T-helper 1 cell treated with Interleukin-12 subunit alpha and Interleukin-12 subunit beta and Interleukin-4 antibody, amounts not matched to agents 30 μg/mL and 1 μg/mL, for 36 hours (primary cell): ENCODE results near the gene PGPEP1.
A peak's percentile ranks its signal among the peaks of the same experiment; 100 is the strongest.
"Not testable (repeated sequence)": the region's sequence is repeated elsewhere in the genome, so short reads cannot be mapped to it uniquely, and the experiment has no call there.

Source experiments
- H3K27ac Mint-ChIP-seq: one replicate; pipeline ENCODE4 v1.8.0; 2021; ENCODE audit warnings: mild to moderate bottlenecking, mixed read lengths
- H3K27me3 Mint-ChIP-seq: one replicate; pipeline ENCODE4 v1.8.0; 2021; ENCODE audit warnings: low read depth, mixed read lengths
- H3K36me3 Mint-ChIP-seq: one replicate; pipeline ENCODE4 v1.8.0; 2021; ENCODE audit warnings: low read depth, mixed read lengths
- H3K4me1 Mint-ChIP-seq: one replicate; pipeline ENCODE4 v1.8.0; 2021; ENCODE audit warnings: low read depth, mixed read lengths
- H3K4me3 Mint-ChIP-seq: one replicate; pipeline ENCODE4 v1.8.0; 2021; ENCODE audit warnings: mild to moderate bottlenecking, moderate library complexity, mixed read lengths
- H3K9me3 Mint-ChIP-seq: one replicate; pipeline ENCODE4 v1.8.0; 2021; ENCODE audit warnings: mixed read lengths

Gene PGPEP1

GRCh38 chr19:18392417-18392816, 52.0 kb downstream of the PGPEP1 start:
- H3K27ac Mint-ChIP-seq: no peak overlapping the region
- no peaks in the 10 kb centered on the region for H3K36me3 Mint-ChIP-seq
- H3K27me3 Mint-ChIP-seq: peaks cover 56% of the 10 kb centered on the region
- H3K4me3 Mint-ChIP-seq: no peak overlapping the region
- H3K4me1 Mint-ChIP-seq: peaks cover 6% of the 10 kb centered on the region
- no peaks in the 10 kb centered on the region for H3K9me3 Mint-ChIP-seq

- Mint-ChIP-seq H3K4me3 (no peak overlapping the region), H3K36me3 (no peaks in the 10 kb centered on the region), H3K27me3 (peaks cover 55% of the 10 kb centered on the region), H3K27ac (no peak overlapping the region), H3K9me3 (no peaks in the 10 kb centered on the region), H3K4me1 (peaks cover 2% of the 10 kb centered on the region)
These were observed 52.5 kb downstream of the PGPEP1 start for GRCh38 chr19:18392926-18393325.

- Mint-ChIP-seq H3K4me3 (no peak overlapping the region), H3K27me3 (peaks cover 52% of the 10 kb centered on the region), H3K27ac (no peak overlapping the region), H3K36me3 (no peaks in the 10 kb centered on the region), H3K9me3 (no peaks in the 10 kb centered on the region), H3K4me1 (peaks cover 2% of the 10 kb centered on the region)
These were observed 53.4 kb downstream of the PGPEP1 start for GRCh38 chr19:18393836-18394235.

DNA sequence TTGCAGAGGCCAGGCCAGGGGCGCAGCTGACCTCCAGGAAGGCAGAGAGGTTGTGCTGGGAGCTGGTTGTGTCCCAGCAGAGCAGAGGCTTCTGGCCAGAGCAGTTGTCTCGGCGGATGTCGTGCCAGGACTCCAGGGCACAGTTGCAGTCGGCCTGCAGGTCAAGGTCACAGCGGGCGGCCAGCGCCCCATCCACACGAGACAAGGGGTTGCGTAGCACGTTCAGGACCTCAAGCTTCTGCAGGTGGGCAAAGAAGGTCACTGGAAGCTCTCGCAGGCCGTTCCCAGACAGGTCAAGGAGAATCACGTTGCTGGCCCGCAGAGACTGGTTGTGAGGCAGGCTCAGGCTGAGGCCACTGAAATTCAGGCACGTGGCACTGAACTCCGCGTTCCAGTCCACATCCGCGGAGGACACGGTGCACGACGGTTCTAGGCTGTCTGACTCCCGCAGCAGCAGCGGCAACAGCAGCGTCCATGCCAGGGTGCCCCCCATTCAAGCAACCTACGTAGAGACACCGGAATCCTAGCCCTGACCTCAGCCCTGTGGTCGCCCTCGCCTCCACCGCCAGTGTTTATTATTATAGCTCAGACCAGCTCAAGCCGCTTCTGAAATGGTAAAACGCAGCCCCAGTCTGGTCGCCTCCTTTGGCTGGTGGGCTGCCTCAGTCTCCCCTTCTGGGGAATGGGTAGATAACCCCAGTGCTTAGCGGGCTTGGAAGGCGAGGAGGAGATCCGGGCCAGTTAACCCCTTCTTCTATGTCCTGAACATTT, 56.3 kb downstream of the PGPEP1 start:
- no peaks in the 10 kb centered on the region for H3K9me3 Mint-ChIP-seq
- H3K27me3 Mint-ChIP-seq: peaks cover 31% of the 10 kb centered on the region
- no peaks in the 10 kb centered on the region for H3K36me3 Mint-ChIP-seq
- peaks cover 4% of the 10 kb centered on the region for H3K4me1 Mint-ChIP-seq
- no peak overlapping the region for H3K4me3 Mint-ChIP-seq
- no peak overlapping the region for H3K27ac Mint-ChIP-seq

DNA sequence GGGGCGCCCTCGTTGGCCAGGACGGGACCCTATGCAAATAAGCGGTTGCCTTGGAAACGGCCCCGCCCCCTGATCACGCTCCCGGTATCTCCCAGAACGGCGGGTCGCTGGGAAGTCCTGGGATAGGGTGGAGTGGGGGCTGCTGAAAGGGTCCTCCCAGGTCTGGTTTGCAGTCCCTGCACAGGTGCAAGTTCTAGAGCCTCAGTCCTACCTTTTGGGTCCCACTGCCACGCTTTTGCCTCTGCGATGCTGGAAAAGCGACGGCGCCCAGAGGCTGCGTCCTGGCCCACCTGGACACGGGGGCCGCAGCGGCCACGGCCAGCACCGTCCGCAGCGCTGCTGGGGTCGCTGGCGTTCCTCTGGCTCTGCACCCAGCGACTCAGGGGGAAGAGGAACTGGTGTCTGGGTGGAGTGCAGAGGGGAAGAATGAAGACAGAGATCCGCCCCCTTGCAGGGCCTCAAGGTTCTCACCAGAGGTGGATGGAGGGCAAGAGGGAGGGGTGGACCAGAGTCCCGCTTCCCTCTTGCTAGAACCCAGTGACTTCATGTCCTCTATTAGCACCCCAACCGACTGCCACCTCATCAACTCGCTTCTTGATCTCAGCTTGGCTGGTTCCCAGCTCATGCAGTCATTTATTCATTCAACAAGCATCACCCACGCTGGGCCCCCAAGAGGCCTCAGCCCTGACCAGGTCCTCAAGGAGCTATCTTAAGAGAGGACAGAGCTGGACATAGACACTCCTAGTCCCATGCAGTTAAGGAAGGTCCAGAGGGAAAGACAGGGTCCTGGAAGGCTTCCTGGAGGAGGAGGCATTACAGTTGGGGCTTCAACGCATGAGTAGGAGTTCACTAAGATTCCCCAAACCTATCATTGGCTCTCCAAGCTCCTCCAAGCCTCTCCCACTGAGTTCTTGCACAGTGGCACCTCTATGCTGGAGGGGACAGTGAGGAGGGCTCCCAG, 57.1 kb downstream of the PGPEP1 start, which contains the start of gene LRRC25:
Gene LRRC25 (minus strand): TSS at position 381 of the 961 bp plus-strand sequence. CDS start 659 bp downstream, outside the sequence.
- Mint-ChIP-seq H3K9me3 (no peaks in the 10 kb centered on the region), H3K4me3 (no peak within 1 kb of the TSS), H3K36me3 (no peaks in the 10 kb centered on the region), H3K4me1 (peaks cover 6% of the 10 kb centered on the region), H3K27ac (no peak within 1 kb of the TSS), H3K27me3 (peaks cover 27% of the 10 kb centered on the region)

GRCh38 chr19:18399008-18399407, 58.6 kb downstream of the PGPEP1 start:
- Mint-ChIP-seq H3K4me1 (peaks cover 6% of the 10 kb centered on the region), H3K9me3 (no peaks in the 10 kb centered on the region), H3K27ac (no peak overlapping the region), H3K27me3 (peaks cover 23% of the 10 kb centered on the region), H3K4me3 (no peak overlapping the region), H3K36me3 (no peaks in the 10 kb centered on the region)

GRCh38 chr19:18401580-18402112, 61.2 kb downstream of the PGPEP1 start:
- no peaks in the 10 kb centered on the region for H3K9me3 Mint-ChIP-seq
- peaks cover 13% of the 10 kb centered on the region for H3K27me3 Mint-ChIP-seq
- H3K27ac Mint-ChIP-seq: no peak overlapping the region
- H3K4me1 Mint-ChIP-seq: peaks cover 6% of the 10 kb centered on the region
- H3K4me3 Mint-ChIP-seq: no peak overlapping the region
- H3K36me3 Mint-ChIP-seq: no peaks in the 10 kb centered on the region

DNA sequence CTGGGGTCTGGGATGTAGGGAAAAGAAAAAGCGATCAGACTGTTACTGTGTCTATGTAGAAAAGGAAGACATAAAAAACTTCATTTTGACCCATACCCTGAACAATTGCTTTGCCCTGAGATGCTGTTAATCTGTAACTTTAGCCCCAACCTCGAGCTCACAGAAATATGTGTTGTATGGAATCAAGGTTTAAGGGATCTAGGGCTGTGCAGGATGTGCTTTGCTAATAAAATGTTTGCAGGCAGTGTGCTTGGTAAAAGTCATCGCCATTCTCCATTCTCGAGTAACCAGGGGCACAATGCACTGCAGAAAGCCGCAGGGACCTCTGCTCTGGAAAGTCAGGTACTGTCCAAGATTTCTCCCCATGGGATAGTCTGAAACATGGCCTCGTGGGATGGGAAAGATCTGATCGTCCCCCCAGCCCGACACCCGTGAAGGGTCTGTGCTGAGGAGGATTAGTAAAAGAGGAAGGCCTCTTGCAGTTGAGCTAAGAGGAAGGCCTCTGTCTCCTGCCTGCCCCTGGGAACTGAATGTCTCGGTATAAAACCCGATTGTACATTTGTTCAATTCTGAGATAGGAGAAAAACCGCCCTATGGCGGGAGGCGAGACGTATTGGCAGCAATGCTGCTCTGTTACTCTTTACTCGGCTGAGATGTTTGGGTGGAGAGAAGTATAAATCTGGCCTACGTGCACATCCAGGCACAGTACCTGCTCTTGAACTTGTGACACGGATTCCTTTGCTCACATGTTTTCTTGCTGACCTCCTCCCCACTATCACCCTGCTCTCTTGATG, 62.3 kb downstream of the PGPEP1 start:
- not testable (repeated sequence) for H3K4me1 Mint-ChIP-seq, H3K27ac Mint-ChIP-seq, H3K36me3 Mint-ChIP-seq, H3K9me3 Mint-ChIP-seq, H3K4me3 Mint-ChIP-seq, H3K27me3 Mint-ChIP-seq

DNA sequence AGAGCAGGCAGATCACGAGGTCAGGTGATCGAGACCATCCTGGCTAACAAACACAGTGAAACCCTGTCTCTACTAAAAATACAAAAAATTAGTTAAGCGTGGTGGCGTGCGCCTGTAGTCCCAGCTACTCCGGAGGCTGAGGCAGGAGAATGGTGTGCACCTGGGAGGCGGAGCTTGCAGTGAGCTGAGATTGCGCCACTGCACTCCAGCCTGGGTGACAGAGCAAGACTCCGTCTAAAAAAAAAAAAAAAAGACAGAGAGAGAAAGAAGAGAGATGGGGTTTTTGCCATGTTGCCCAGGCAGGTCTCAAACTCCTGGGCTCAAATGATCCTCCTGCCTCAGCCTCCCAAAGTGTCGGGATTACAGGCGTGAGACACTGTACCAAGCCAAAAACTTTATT, 65.4 kb downstream of the PGPEP1 start:
- H3K36me3 Mint-ChIP-seq, H3K4me1 Mint-ChIP-seq, H3K4me3 Mint-ChIP-seq, H3K27me3 Mint-ChIP-seq, H3K9me3 Mint-ChIP-seq, H3K27ac Mint-ChIP-seq: not testable (repeated sequence)

DNA sequence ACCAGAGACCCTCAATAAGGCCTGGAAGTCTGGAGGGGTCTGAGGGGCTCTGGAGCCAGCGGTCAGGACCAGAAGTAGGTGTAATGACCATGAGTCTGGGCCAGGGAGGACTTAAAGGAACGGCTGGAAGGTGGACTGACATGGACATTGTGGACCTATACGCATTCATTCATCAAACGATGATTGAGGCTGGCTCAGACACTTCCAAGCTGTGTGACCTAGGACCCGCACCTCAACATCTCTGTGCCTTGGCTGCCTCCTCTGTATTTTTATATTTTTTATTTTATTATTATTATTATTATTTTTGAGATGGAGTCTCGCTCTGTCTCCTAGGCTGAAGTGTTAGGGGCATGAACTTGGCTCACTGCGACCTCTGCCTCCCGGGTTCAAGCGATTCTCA, 66.4 kb downstream of the PGPEP1 start:
- no peak overlapping the region for H3K4me3 Mint-ChIP-seq
- no peaks in the 10 kb centered on the region for H3K36me3 Mint-ChIP-seq
- peaks cover 5% of the 10 kb centered on the region for H3K4me1 Mint-ChIP-seq
- no peak overlapping the region for H3K27ac Mint-ChIP-seq
- H3K27me3 Mint-ChIP-seq: no peaks in the 10 kb centered on the region
- no peaks in the 10 kb centered on the region for H3K9me3 Mint-ChIP-seq

- Mint-ChIP-seq H3K27ac (no peak overlapping the region), H3K4me1 (peaks cover 4% of the 10 kb centered on the region), H3K36me3 (no peaks in the 10 kb centered on the region), H3K27me3 (peaks cover 4% of the 10 kb centered on the region), H3K4me3 (no peak overlapping the region), H3K9me3 (no peaks in the 10 kb centered on the region)
These were observed 67.7 kb downstream of the PGPEP1 start for GRCh38 chr19:18408053-18408476.

DNA sequence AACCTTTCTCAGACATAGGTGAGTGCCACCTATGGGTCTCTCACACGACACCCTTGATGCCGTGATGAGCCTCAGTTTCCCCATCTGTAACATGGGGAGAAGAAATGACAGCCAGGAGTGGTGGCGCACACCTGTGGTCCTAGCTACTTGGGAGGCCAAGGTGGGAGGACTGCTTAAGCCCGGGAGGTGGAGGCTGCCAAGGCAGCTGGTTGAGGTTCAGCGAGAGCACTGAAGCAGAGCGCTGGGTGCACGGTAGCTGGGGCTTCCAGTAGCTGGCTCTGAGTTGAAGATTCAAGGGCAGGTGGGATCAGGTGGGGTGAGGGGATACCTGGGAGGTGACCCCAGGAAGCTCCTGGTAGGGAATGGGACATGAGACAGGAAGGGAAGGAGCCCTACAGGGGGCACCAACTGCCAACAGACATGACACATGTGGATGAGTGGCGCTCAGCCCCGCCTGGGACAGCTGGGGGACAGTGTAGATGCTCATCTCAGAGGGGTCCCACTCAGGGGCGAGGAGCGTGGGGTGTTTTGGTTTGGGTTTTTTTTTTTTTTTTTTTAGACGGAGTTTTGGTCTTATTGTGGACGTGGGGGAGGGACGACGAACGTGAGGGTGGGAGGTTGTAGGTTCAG, 72.3 kb downstream of the PGPEP1 start:
- no peak overlapping the region for H3K27ac Mint-ChIP-seq
- no peaks in the 10 kb centered on the region for H3K36me3 Mint-ChIP-seq
- H3K9me3 Mint-ChIP-seq: no peaks in the 10 kb centered on the region

GRCh38 chr19:18414504-18415177, 74.2 kb downstream of the PGPEP1 start:
- H3K27ac Mint-ChIP-seq: peak overlapping the region; percentile 32
- H3K27me3 Mint-ChIP-seq: peaks cover 4% of the 10 kb centered on the region

More for the DNA sequence above, 72.3 kb downstream of the PGPEP1 start:
- Mint-ChIP-seq H3K27me3 (peaks cover 4% of the 10 kb centered on the region), H3K4me1 (peaks cover 28% of the 10 kb centered on the region), H3K4me3 (no peak overlapping the region)

More at GRCh38 chr19:18414504-18415177, 74.2 kb downstream of the PGPEP1 start:
- no peaks in the 10 kb centered on the region for H3K9me3 Mint-ChIP-seq
- no peaks in the 10 kb centered on the region for H3K36me3 Mint-ChIP-seq
- no peak overlapping the region for H3K4me3 Mint-ChIP-seq
- peaks cover 39% of the 10 kb centered on the region for H3K4me1 Mint-ChIP-seq
